ENCODE results near the gene TBX10.

The TBX10 gene

GRCh38 chr11:67673902-67674301, 34.3 kb upstream of the TBX10 start:
- no peaks in the 10 kb centered on the region for H4K20me1 ChIP-seq (ENCODE audit: control insufficient read depth, insufficient read depth, low read depth, low read length)
- no peak overlapping the region for H3K4me2 ChIP-seq (ENCODE audit: low read length)

GRCh38 chr11:67673358-67673757, 33.8 kb upstream of the TBX10 start:
- Histone ChIP-seq H3K9me3 (ENCODE audit: control insufficient read depth, insufficient read depth, low read length) (peaks cover 10% of the 10 kb centered on the region; the same call in 1 of the 2 replicates), H4K20me1 (ENCODE audit: control insufficient read depth, insufficient read depth, low read depth, low read length) (no peaks in the 10 kb centered on the region), H3K36me3 (ENCODE audit: control insufficient read depth, low read length) (no peaks in the 10 kb centered on the region), H3F3A (ENCODE audit: control insufficient read depth, insufficient read depth) (peaks cover 4% of the 10 kb centered on the region; the same call in 1 of the 2 replicates), H3K27ac (ENCODE audit: low read depth, low read length) (no peak overlapping the region), H3K4me2 (ENCODE audit: low read length) (no peak overlapping the region), H3K27me3 (ENCODE audit: control insufficient read depth, low read length) (no peaks in the 10 kb centered on the region; the same call in 1 of the 2 replicates), H3K4me1 (ENCODE audit: control insufficient read depth, low read length) (peaks cover 28% of the 10 kb centered on the region), H3K79me2 (ENCODE audit: control insufficient read depth, low read length) (no peaks in the 10 kb centered on the region), H3K4me3 (ENCODE audit: low read length) (no peak overlapping the region), H3K9me2 (replicated peaks; ENCODE audit: control insufficient read depth, low read length) (no peaks in the 10 kb centered on the region)
- no peak for TF ChIP-seq EZH2phosphoT487 (IDR thresholded peaks at IDR 0.05; ENCODE audit: borderline replicate concordance, low read length)

More at GRCh38 chr11:67673902-67674301, 34.3 kb upstream of the TBX10 start:
- no peaks in the 10 kb centered on the region for H3K9me2 ChIP-seq (replicated peaks; ENCODE audit: control insufficient read depth, low read length)
- H3K4me1 ChIP-seq (ENCODE audit: control insufficient read depth, low read length) = peaks cover 23% of the 10 kb centered on the region
- no peak for TF ChIP-seq EZH2phosphoT487 (IDR thresholded peaks at IDR 0.05; ENCODE audit: borderline replicate concordance, low read length)
- no peak for TF ChIP-seq CTCF (IDR thresholded peaks at IDR 0.05; ENCODE audit: low read depth, low read length, poor library complexity, severe bottlenecking)
- H3F3A ChIP-seq (ENCODE audit: control insufficient read depth, insufficient read depth) = peaks cover 3% of the 10 kb centered on the region; the same call in 1 of the 2 replicates
- H3K36me3 ChIP-seq (ENCODE audit: control insufficient read depth, low read length) = no peaks in the 10 kb centered on the region
- no peaks in the 10 kb centered on the region; the same call in 1 of the 2 replicates for H3K27me3 ChIP-seq (ENCODE audit: control insufficient read depth, low read length)
- peaks cover 9% of the 10 kb centered on the region; the same call in 1 of the 2 replicates for H3K9me3 ChIP-seq (ENCODE audit: control insufficient read depth, insufficient read depth, low read length)
- H3K4me3 ChIP-seq (ENCODE audit: low read length) = no peak overlapping the region
- H3K27ac ChIP-seq (ENCODE audit: low read depth, low read length) = no peak overlapping the region
- no peaks in the 10 kb centered on the region for H3K79me2 ChIP-seq (ENCODE audit: control insufficient read depth, low read length)

GRCh38 chr11:67671211-67671520, 31.6 kb upstream of the TBX10 start:
- no peak overlapping the region for H3K27ac ChIP-seq (ENCODE audit: low read depth, low read length)
- TF ChIP-seq EZH2phosphoT487 (IDR thresholded peaks at IDR 0.05; ENCODE audit: borderline replicate concordance, low read length) = no peak
- TF ChIP-seq CTCF (IDR thresholded peaks at IDR 0.05; ENCODE audit: low read depth, low read length, poor library complexity, severe bottlenecking) = no peak
- H3K4me2 ChIP-seq (ENCODE audit: low read length) = no peak overlapping the region
- H3K27me3 ChIP-seq (ENCODE audit: control insufficient read depth, low read length) = no peaks in the 10 kb centered on the region; the same call in 1 of the 2 replicates
- H3F3A ChIP-seq (ENCODE audit: control insufficient read depth, insufficient read depth) = peaks cover 4% of the 10 kb centered on the region; the same call in 1 of the 2 replicates
- no peaks in the 10 kb centered on the region for H3K79me2 ChIP-seq (ENCODE audit: control insufficient read depth, low read length)
- peaks cover 50% of the 10 kb centered on the region for H3K4me1 ChIP-seq (ENCODE audit: control insufficient read depth, low read length)
- no peaks in the 10 kb centered on the region for H3K36me3 ChIP-seq (ENCODE audit: control insufficient read depth, low read length)
- H3K9me3 ChIP-seq (ENCODE audit: control insufficient read depth, insufficient read depth, low read length) = peaks cover 10% of the 10 kb centered on the region; the same call in 1 of the 2 replicates
- H3K9me2 ChIP-seq (replicated peaks; ENCODE audit: control insufficient read depth, low read length) = no peaks in the 10 kb centered on the region
- no peaks in the 10 kb centered on the region for H4K20me1 ChIP-seq (ENCODE audit: control insufficient read depth, insufficient read depth, low read depth, low read length)
- no peak overlapping the region for H3K4me3 ChIP-seq (ENCODE audit: low read length)

GRCh38 chr11:67670316-67671210, 31.0 kb upstream of the TBX10 start:
- Histone ChIP-seq H3K9me2 (replicated peaks; ENCODE audit: control insufficient read depth, low read length) (no peaks in the 10 kb centered on the region), H3K79me2 (ENCODE audit: control insufficient read depth, low read length) (no peaks in the 10 kb centered on the region), H3K4me1 (ENCODE audit: control insufficient read depth, low read length) (peaks cover 54% of the 10 kb centered on the region), H3K27ac (ENCODE audit: low read depth, low read length) (no peak overlapping the region), H3K9me3 (ENCODE audit: control insufficient read depth, insufficient read depth, low read length) (peaks cover 8% of the 10 kb centered on the region; the same call in 1 of the 2 replicates), H3K27me3 (ENCODE audit: control insufficient read depth, low read length) (no peaks in the 10 kb centered on the region; the same call in 1 of the 2 replicates), H3K4me2 (ENCODE audit: low read length) (no peak overlapping the region), H3K4me3 (ENCODE audit: low read length) (no peak overlapping the region), H3F3A (ENCODE audit: control insufficient read depth, insufficient read depth) (peaks cover 4% of the 10 kb centered on the region; the same call in 1 of the 2 replicates), H4K20me1 (ENCODE audit: control insufficient read depth, insufficient read depth, low read depth, low read length) (no peaks in the 10 kb centered on the region), H3K36me3 (ENCODE audit: control insufficient read depth, low read length) (no peaks in the 10 kb centered on the region)
- TF ChIP-seq CTCF (IDR thresholded peaks at IDR 0.05; ENCODE audit: low read depth, low read length, poor library complexity, severe bottlenecking) = no peak
- TF ChIP-seq EZH2phosphoT487 (IDR thresholded peaks at IDR 0.05; ENCODE audit: borderline replicate concordance, low read length) = no peak
